Measurements from ENCODE around the gene TRIO. TPM values are rescaled to one million over a fixed set of nuclear protein-coding genes. Genes with fewer than 3 reads are reported as not detected.

TRIO gene
- total and polyA plus RNA-seq, 2 of the 8 experiments (the other 6 are each of a cell fraction or from before 2014, with no cell fraction given) = 35.1 to 69.1 TPM

GRCh38 chr5:14506661-14507060, 363.5 kb downstream of the TRIO start (continued):
- no peak for TF ChIP-seq SP1 (IDR thresholded peaks at IDR 0.05; ENCODE audit: low read depth, low read length)
- TF ChIP-seq CREB1 (IDR thresholded peaks at IDR 0.05) = no peak
- no peak for TF ChIP-seq ATF2 (IDR thresholded peaks at IDR 0.05; ENCODE audit: low read length)
